GM10266 (cell line): ENCODE results near the gene MYL10.

Experiments
- DNase-seq: peaks from one replicate; pipeline ENCODE4 v3.0.0; 2012; ENCODE audit errors: extremely low spot score
- TF ChIP-seq, protein P1 (sequence below): IDR thresholded peaks from 2 replicates; pipeline ENCODE4 v1.5.1; 2012; ENCODE audit warnings: mild to moderate bottlenecking, low read depth; ENCODE audit not compliant: control insufficient read depth, insufficient read depth; ENCODE audit errors: missing control alignments

MYL10 gene

DNA sequence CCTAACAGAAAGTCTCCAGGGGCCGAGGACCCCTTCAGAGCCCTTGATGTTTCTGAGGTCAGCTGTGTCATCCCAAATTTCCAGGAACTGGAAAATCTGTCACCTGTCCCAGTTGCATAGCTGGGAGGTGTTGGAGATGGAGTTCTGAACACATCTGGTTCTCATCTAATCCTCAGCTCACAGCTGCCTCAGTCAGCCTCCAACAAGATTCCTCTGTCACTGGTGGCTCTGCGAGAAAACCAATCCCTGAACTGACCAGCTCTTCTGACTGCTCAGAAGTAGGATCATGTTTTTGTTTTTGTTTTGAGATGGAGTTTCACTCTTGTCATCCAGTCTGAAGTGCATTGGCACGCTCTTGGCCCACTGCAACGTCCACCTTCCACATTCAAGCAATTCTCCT lies 37.6 kb upstream of the MYL10 start:
- DNase-seq: no peak
- TF ChIP-seq, protein P1, sequence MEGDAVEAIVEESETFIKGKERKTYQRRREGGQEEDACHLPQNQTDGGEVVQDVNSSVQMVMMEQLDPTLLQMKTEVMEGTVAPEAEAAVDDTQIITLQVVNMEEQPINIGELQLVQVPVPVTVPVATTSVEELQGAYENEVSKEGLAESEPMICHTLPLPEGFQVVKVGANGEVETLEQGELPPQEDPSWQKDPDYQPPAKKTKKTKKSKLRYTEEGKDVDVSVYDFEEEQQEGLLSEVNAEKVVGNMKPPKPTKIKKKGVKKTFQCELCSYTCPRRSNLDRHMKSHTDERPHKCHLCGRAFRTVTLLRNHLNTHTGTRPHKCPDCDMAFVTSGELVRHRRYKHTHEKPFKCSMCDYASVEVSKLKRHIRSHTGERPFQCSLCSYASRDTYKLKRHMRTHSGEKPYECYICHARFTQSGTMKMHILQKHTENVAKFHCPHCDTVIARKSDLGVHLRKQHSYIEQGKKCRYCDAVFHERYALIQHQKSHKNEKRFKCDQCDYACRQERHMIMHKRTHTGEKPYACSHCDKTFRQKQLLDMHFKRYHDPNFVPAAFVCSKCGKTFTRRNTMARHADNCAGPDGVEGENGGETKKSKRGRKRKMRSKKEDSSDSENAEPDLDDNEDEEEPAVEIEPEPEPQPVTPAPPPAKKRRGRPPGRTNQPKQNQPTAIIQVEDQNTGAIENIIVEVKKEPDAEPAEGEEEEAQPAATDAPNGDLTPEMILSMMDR: no peak

DNA sequence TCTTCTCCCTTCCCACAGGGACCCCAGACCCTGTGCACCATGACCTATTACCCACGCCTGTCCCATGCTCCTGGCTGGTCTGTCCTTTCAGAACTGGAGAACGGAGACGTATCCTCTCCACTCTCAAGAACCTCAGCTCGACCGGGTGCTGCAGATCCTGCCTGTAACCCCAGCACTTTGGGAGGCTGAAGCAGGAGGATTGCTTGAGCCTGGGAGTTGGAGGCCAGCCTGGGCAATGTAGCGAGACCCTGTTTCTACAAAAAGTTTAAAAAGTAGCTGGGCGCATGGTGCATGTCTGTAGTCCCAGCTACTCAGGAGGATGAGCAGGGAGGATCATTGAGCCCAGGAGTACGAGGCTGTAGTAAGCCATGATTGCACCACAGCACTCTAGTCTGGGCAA lies 37.2 kb upstream of the MYL10 start:
- DNase-seq: no peak
- TF ChIP-seq, protein P1: no peak

DNA sequence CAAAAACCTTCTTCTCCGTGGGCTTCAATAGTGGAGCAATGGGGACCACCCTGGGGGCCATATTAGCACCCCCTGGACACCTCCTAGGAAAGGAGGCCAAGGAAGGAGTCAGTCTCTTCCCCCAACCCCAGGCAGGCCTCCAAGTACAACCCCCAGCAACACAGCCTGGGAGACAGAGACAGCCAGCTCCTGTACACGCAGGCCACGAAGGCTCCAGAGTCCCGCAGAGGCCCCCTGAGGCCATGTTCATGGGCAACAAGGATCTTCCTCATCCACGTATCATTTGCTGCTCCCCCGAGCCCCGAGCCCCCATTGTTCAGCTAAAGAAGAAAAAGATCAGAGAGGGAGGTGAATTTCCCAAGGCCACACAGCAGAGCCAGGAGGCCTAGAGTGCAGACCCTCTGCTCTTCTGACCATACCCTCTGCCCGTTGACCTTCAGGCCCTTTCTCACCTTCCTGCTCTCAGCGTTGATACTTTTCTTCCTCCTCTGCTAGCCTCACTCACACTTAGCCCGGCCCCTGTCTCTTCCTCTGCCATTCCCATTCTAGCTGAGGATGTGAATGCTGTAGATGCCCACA lies 35.9 kb upstream of the MYL10 start:
- TF ChIP-seq, protein P1: no peak
- no peak for DNase-seq

DNA sequence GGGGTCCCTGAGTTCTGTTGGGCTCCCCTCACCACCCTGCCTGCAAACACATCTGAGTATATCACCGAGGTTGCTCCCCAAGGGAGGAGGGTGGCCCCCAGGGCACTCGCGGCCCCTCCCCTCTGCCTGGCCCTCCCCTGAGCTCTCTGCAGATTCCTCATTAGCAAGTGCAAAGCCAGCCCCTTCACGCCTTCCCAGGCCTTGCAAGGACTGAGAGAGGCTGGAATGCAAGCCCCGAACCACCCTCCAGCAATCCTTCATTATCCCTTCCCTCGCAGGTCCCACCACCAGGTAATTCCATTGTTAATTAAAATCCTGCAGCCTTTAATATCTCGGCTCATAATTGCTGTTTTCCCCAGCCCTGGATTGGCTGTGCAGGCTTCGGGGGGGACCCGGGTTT lies 35.3 kb upstream of the MYL10 start:
- TF ChIP-seq, protein P1: no peak
- DNase-seq: no peak

DNA sequence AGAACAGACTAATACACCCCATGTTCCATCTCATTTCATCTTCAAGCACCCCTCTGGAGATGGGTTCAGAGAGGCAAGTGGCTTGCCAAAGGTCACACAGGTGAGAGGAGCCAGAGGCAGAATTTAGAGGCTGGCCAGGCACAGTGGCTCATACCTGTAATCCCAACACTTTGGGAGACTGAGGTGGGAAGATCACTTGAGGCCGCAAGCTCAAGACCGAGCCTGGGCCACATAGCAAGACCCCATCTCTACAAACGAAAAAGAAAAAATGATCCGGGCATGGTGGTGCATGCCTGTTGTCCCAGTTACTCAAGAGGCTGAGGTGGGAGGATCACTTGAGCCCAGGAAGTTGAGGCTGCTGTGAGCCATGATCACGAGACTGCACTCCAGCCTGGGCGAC lies 34.7 kb upstream of the MYL10 start:
- no peak for DNase-seq
- TF ChIP-seq, protein P1: no peak

DNA sequence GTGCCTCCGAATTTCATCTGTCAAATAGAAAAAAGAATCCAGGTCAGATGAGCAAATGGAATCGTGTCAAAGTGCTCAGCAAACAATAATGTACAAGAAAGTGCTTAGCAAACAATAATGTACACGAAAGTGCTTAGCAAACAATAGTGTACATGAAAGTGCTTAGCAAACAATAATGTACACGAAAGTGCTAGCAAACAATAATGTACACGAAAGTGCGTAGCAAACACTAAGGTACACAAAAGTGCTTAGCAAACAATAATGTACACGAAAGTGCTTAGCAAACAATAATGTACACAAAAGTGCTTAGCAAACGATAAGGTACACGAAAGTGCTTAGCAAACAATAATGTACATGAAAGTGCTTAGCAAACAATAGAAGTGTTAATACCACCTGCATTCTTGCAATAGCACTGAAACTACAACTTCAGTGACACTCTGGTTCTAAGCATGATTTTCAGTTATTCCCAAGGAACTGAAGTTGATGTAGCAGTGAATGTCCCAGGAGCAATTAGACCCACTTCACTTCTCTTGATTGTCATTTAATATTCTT lies 33.4 kb upstream of the MYL10 start:
- DNase-seq: no peak
- TF ChIP-seq, protein P1: no peak

DNA sequence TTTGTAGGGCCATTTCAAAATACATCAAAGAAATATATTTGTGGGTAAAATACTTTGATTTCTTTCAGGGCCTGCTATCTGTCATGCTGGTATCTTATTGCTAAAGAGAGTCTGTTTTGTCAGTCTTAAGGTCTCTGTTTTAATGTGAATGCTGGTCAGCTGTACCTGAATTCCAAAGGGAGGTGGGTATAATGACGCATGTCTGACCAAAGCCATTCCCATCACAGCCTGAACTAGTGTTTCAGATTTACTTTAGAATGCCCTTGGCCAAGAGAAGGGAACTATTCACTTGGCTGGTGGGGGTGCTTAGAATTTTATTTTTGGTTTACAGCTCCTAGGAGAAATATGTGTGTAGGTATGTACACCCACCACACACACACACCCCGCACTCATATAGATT lies 30.6 kb upstream of the MYL10 start:
- TF ChIP-seq, protein P1: no peak
- DNase-seq: no peak
